Spleen (tissue), 11 donors: ENCODE measurements around the gene RNF43. TPM values are rescaled to one million over a fixed set of nuclear protein-coding genes. Genes with fewer than 3 reads are reported as not detected.

Source experiments
- DNase-seq: peaks from one replicate; pipeline ENCODE4 v3.0.0-alpha.2; 2020
- H3K27ac ChIP-seq, 8 donors: fragments of 200-600 bp; sonication (generic) in 7 of 8; 1 replicate in 4 of 8; 2 replicates in 4 of 8; pipeline versions ENCODE4 v1.5.0 to v1.8.0; 2016 to 2021; ENCODE audit warnings: inconsistent platforms in 4 of 8, mild to moderate bottlenecking in 4 of 8, moderate library complexity in 1 of 8
- H3K27me3 ChIP-seq, 7 donors: fragments of 200-600 bp; sonication (generic) in 6 of 7; replicated peaks in 1 of 7; 1 replicate in 4 of 7; 2 replicates in 3 of 7; pipeline versions ENCODE4 v1.5.0 to v1.8.0; 2016 to 2021; ENCODE audit warnings: inconsistent platforms in 3 of 7, mild to moderate bottlenecking in 1 of 7
- H3K36me3 ChIP-seq, 6 donors: fragments of 200-600 bp; sonication (generic) in 5 of 6; 1 replicate in 4 of 6; 2 replicates in 2 of 6; pipeline versions ENCODE4 v1.5.0 to v1.8.0; 2016 to 2021; ENCODE audit warnings: inconsistent platforms in 2 of 6
- H3K4me1 ChIP-seq, 6 donors: fragments of 200-600 bp; sonication (generic) in 5 of 6; 1 replicate in 3 of 6; 2 replicates in 3 of 6; pipeline versions ENCODE4 v1.5.0 to v1.8.0; 2016 to 2021; ENCODE audit warnings: inconsistent platforms in 3 of 6
- H3K4me3 ChIP-seq, 8 donors: fragments of 200-600 bp; sonication (generic) in 7 of 8; 1 replicate in 4 of 8; 2 replicates in 4 of 8; pipeline versions ENCODE4 v1.5.0 to v1.8.0; 2016 to 2021; ENCODE audit warnings: inconsistent platforms in 4 of 8, mild to moderate bottlenecking in 4 of 8, moderate library complexity in 2 of 8
- H3K9me3 ChIP-seq, 8 donors: fragments of 200-600 bp; sonication (generic) in 7 of 8; 1 replicate in 4 of 8; 2 replicates in 4 of 8; pipeline versions ENCODE4 v1.5.0 to v1.8.0; 2016 to 2021; ENCODE audit warnings: inconsistent platforms in 4 of 8
- CTCF ChIP-seq, 11 experiments: fragments of 200-600 bp in 7 of 11; fragments of 450-650 bp in 4 of 11; sonication (generic) in 4 of 11; IDR thresholded peaks in 8 of 11; conservative IDR thresholded peaks in 3 of 11; 1 replicate in 7 of 11; 2 replicates in 4 of 11; pipeline versions ENCODE4 v1.4.0 to v1.8.0; 2016 to 2021; ENCODE audit warnings: antibody characterized with exemption in 11 of 11, inconsistent platforms in 4 of 11, mild to moderate bottlenecking in 1 of 11
- POLR2A ChIP-seq, 3 donors: fragments of 450-650 bp; IDR thresholded peaks; one replicate each; pipeline ENCODE4 v1.5.1; 2017; ENCODE audit warnings: antibody characterized with exemption in 3 of 3, mild to moderate bottlenecking in 1 of 3
- POLR2AphosphoS5 ChIP-seq, 3 donors: sonication (generic); formaldehyde crosslinking; IDR thresholded peaks; one replicate each; pipeline ENCODE4 v1.5.1; 2017; ENCODE audit warnings: antibody characterized with exemption in 3 of 3
- WGBS, 5 donors: extraction: QIAGEN DNeasy Blood & Tissue Kit in 3 of 5; methylation state at CpG; one replicate each; pipeline versions ENCODE4 v1.1.5 to v1.1.7; 2013 to 2018; 5-methylcytosine and 5-hydroxymethylcytosine counted together
- intact Hi-C: fragments of 100-400 bp; cut with DNase I; formaldehyde crosslinking; loops from one replicate; pipeline ENCODE4 v1.15.0; 2023; ENCODE audit warnings: low total_unique reads
- polyA plus RNA-seq, 3 donors: library from polyadenylated mRNA; stranded (reverse); fragments of 200-250 nt; gene quantifications; one replicate each; pipeline ENCODE4 v1.2.1, GENCODE V29; 2013
- total RNA-seq, 7 donors: library from RNA; depleted of rRNA in 3 of 7; stranded (reverse); fragments of >200 nt in 3 of 7; fragmentation: NEBNext Ultra II Directional in 4 of 7; extraction: Animal tissue kit (Norgen Biotek cat#: 25700) in 4 of 7; gene quantifications; one replicate each; pipeline versions ENCODE4 v1.1.0 to v1.2.1, GENCODE V29; 2016 to 2021
- donor health status: healthy with polysubstance abuse.
- donor health status: DM: no; HTN: no; CAD: no; lungs with moderate emphysema.
- donor health status: DM: no; HTN: no; CAD: no.
- donor health status: Bipolar disorder and iron deficiency.
- donor health status: healthy.
- donor health status: DM: no; HTN: no; CAD: no.
- donor health status: DM: yes; HTN: yes; CAD: no.

RNF43 gene
- total and polyA plus RNA-seq, 10 donors: 0.38 to 1.8 (median 0.71) TPM

DNA sequence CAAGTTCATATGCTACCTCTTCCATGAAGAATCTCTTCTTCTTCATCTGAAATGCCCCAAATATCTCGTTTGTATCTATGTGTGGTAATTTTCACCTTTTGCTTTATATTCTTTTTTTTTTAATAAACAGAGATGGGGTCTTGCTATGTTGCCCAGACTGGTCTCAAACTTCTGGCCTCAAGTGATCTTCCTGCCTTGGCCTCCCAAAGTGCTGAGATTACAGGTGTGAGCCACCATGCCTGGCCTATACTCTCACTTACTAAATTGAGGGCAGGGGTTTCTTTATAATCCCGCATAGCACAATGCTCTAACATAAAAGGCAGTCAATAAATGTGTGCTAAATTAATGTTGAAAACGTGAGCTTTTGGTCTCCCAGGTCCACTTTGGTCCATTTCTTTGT, 30.6 kb downstream of the RNF43 start:
- Histone ChIP-seq H3K9me3 (no peaks in the 10 kb centered on the region), H3K4me3 (no peak overlapping the region), H3K36me3 (no peaks in the 10 kb centered on the region), H3K4me1 (peaks cover 0 to 26% (median 11%) of the 10 kb centered on the region in 6 donors), H3K27me3 (no peaks in the 10 kb centered on the region), H3K27ac (no peak overlapping the region)
- no peak for TF ChIP-seq CTCF (IDR thresholded peaks at IDR 0.05 in 8 of 11, conservative IDR thresholded peaks at IDR 0.05 in 3 of 11)
- no peak for TF ChIP-seq POLR2AphosphoS5 (IDR thresholded peaks at IDR 0.05)
- TF ChIP-seq POLR2A (IDR thresholded peaks at IDR 0.05): no peak
- no peak for DNase-seq
- 78 to 92% (median 90%) methylated on average over 3 of the region's 3 CpGs for WGBS, 5 donors
- intact Hi-C loops: no loop called here

GRCh38 chr17:58385359-58385899, 31.9 kb downstream of the RNF43 start:
- Histone ChIP-seq H3K4me1 (peaks cover 0 to 39% (median 13%) of the 10 kb centered on the region in 6 donors), H3K4me3 (no peak overlapping the region), H3K27ac (no peak overlapping the region), H3K36me3 (no peaks in the 10 kb centered on the region), H3K27me3 (no peaks in the 10 kb centered on the region), H3K9me3 (no peaks in the 10 kb centered on the region)
- intact Hi-C loops: no loop called here
- 74 to 89% (median 80%) methylated on average over 4 of the region's 4 CpGs for WGBS, 5 donors
- no peak for DNase-seq
- TF ChIP-seq POLR2AphosphoS5 (IDR thresholded peaks at IDR 0.05): no peak
- no peak for TF ChIP-seq CTCF (IDR thresholded peaks at IDR 0.05 in 8 of 11, conservative IDR thresholded peaks at IDR 0.05 in 3 of 11)
- no peak for TF ChIP-seq POLR2A (IDR thresholded peaks at IDR 0.05)

- WGBS, 5 donors: 51 to 61% (median 53%) methylated on average over 3 of the region's 3 CpGs
- Histone ChIP-seq H3K4me1 (peaks cover 0 to 40% (median 13%) of the 10 kb centered on the region in 6 donors), H3K9me3 (no peaks in the 10 kb centered on the region), H3K36me3 (no peaks in the 10 kb centered on the region), H3K4me3 (no peak overlapping the region), H3K27me3 (no peaks in the 10 kb centered on the region), H3K27ac (no peak overlapping the region)
- intact Hi-C loops: no loop called here
- no peak for DNase-seq
- TF ChIP-seq POLR2AphosphoS5 (IDR thresholded peaks at IDR 0.05) (no peak), POLR2A (IDR thresholded peaks at IDR 0.05) (no peak), CTCF (IDR thresholded peaks at IDR 0.05 in 8 of 11, conservative IDR thresholded peaks at IDR 0.05 in 3 of 11) (no peak)
These were observed 32.4 kb downstream of the RNF43 start for GRCh38 chr17:58384897-58385296.

DNA sequence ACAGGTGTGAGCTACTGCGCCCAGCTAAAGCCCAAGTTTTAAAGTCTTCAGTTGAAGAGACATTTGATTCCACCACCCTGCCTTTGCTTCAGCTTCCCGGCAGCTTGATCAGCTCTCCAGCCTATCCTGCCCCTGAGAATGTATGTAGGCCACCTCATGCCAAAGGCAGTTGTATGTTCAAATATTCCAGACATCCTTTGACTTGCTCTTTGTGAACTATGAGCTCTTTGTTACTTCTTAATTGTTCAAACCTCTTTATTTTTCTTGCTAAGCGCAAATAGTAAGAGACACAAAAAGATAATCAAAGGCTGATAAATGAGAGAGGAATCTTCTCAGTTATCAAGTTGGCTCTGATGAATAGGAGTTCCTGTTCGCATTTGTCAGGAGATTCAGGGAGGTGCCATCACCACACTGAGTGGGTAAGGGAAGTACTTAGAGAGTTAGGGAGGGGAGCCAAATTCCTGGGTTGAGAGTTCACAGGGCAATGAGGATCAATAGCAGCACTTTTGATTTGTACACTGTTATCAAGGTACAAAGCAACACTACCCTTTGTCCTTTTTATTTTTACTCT, 33.4 kb downstream of the RNF43 start:
- Histone ChIP-seq H3K9me3 (no peaks in the 10 kb centered on the region), H3K36me3 (no peaks in the 10 kb centered on the region), H3K4me1 (peaks cover 0 to 46% (median 13%) of the 10 kb centered on the region in 6 donors), H3K27me3 (no peaks in the 10 kb centered on the region), H3K27ac (no peak overlapping the region), H3K4me3 (no peak overlapping the region)
- TF ChIP-seq POLR2A (IDR thresholded peaks at IDR 0.05): no peak
- WGBS, 5 donors: 81 to 88% (median 85%) methylated on average over 4 of the region's 4 CpGs
- intact Hi-C loops: no loop called here
- no peak for DNase-seq
